22Rv1 (cell line): Measurements from ENCODE around the gene NINJ2.
"Not testable (repeated sequence)": the region's sequence is repeated elsewhere in the genome, so short reads cannot be mapped to it uniquely, and the experiment has no call there.

Experiments used
- H3K27ac ChIP-seq: fragments of 450-650 bp; 2 replicates; pipeline ENCODE4 v1.5.1; 2017
- ZFX ChIP-seq: fragments of 450-650 bp; IDR thresholded peaks from 2 replicates; pipeline ENCODE4 v1.6.1; 2017; ENCODE audit warnings: antibody characterized with exemption, borderline replicate concordance
- TF ChIP-seq, protein P1 (sequence below): fragments of 450-650 bp; IDR thresholded peaks from 2 replicates; pipeline ENCODE4 v1.5.1; 2017; ENCODE audit warnings: mild to moderate bottlenecking

NINJ2 gene

DNA sequence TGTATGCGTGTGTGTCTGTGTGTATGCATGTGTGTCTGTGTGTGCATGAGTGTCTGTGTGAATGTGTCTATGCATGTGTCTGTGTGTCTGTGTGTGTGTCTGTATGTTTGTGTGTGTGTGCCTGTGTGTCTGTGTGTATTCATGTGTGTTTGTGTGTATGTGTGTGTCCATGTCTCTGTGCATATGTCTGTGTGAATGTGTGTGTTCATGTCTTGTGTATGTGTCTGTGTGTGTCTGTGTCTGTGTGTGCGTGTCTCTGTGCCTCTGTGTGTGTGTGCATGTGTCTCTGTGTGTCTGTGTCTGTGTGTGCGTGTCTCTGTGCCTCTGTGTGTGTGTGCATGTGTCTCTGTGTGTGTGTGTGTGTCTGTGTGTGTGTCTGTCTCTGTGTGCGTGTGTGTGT is 82.4 kb downstream of the NINJ2 start:
- no peak for TF ChIP-seq ZFX
- TF ChIP-seq, protein P1, sequence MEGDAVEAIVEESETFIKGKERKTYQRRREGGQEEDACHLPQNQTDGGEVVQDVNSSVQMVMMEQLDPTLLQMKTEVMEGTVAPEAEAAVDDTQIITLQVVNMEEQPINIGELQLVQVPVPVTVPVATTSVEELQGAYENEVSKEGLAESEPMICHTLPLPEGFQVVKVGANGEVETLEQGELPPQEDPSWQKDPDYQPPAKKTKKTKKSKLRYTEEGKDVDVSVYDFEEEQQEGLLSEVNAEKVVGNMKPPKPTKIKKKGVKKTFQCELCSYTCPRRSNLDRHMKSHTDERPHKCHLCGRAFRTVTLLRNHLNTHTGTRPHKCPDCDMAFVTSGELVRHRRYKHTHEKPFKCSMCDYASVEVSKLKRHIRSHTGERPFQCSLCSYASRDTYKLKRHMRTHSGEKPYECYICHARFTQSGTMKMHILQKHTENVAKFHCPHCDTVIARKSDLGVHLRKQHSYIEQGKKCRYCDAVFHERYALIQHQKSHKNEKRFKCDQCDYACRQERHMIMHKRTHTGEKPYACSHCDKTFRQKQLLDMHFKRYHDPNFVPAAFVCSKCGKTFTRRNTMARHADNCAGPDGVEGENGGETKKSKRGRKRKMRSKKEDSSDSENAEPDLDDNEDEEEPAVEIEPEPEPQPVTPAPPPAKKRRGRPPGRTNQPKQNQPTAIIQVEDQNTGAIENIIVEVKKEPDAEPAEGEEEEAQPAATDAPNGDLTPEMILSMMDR: no peak
- H3K27ac ChIP-seq: no peak overlapping the region

DNA sequence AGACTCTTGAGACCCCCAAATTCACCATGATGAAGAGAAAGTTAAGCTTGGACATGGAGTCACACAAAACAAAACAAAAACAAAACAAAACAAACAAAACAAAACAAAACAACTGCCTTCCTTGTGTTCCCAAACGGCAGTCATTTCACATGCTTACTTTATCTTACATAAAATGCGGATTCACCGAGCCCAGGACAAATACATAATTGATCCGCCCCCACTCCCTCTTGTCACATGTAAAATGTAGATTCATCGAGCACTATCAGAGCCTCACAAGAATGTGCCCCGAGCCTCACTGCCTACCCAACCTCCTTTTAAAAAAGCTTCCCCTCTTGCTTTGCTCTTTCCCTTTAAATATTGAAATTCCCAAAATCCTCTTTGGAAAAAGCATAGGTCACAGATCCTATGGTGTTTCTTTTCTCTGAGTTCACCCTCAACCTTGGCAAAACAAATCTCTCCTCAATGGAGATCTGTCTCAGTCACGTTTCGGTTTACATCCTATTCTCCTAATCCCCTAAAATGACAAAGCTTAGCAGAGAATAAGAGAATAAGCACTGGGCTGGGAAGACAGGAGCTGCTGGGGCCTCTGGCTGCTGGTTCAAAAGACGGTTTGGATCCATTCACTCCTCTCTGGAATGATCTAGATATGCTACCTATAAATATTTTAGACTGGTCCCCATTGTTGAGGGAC is 83.7 kb downstream of the NINJ2 start:
- H3K27ac ChIP-seq: no peak overlapping the region
- TF ChIP-seq ZFX: no peak
- TF ChIP-seq, protein P1: no peak

DNA sequence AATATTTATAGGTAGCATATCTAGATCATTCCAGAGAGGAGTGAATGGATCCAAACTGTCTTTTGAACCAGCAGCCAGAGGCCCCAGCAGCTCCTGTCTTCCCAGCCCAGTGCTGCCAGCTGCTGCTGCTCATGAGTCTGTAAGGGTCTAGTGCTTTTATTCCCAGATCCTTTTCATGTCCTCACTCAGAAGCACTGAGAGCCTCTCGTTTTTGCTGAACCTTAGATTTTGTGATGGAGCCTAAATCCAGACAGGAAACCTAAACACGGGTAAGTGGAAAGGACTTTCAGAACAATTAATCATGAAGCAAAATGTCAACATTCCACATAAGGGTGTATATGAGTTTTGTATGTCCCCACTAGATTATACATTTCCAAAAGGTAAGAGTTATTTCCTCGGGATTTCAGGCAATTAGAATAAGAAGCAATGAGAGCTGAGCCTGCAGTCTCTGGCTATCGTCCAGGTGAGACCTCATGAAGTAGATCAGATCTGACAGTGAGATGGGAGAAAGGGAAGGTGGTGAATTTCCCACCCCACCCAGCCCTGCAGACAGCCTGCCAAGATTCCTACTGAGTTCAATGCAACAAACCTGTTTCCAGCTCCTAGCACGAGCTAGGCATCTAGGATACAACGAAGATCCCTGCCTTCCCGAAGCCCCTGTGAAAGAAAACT is 84.4 kb downstream of the NINJ2 start:
- TF ChIP-seq, protein P1: no peak
- TF ChIP-seq ZFX: no peak
- H3K27ac ChIP-seq: no peak overlapping the region

DNA sequence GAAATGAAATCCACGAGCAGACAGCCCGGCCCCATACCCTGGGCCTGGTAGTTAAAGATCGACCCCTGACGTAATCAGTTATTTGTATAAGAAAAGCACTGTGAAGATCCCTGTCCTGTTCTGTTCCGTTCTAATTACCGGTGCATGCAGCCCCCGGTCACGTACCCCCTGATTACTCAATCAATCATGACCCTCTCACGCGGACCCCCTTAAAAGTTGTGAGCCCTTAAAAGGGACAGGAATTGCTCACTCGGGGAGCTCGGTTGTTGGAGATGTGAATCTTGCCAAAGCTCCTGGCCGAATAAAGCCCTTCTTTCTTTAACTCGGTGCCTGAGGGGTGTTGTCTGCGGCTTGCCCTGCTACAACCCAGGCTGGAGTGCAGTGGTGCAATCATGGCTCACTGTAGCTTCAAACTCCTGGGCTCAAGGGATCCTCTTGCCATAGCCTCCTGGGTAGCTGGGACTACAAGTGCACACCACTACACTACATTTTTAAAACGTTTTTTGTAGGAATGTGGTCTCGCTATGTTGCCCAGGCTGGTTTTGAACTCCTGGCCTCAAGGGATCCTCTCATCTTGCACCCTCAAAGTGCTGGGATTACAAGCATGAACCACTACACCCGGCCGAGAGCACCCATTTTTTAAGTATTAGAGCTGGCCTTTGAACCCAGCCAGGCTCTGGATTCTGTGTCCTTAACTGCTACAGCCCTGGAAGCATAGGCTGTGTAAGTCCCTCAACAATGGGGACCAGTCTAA is 85.1 kb downstream of the NINJ2 start:
- not testable (repeated sequence) for H3K27ac ChIP-seq

DNA sequence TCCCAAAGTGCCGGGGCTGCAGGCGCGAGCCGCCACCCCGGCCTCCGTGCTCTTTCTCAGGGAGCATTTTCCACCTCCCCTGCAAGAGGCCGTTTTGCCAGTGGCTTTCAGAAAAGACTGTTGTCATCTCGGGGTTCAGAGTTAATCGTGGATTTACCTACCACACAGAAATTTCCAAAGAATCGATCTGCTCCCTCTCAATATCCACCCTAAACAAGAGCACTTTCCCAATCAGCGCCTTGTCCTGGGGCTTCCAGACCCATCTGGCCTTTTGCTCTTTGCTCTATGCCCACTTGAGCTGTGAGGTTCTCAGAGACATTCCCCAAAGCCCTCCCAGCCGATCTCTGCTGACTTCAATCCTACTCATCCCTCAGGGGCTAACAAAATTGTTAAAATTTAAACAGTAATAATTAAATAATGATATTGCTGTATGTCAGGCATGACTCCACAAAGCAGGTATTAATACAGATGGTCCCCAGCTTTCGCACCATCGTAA is 86.6 kb downstream of the NINJ2 start:
- TF ChIP-seq, protein P1: no peak
- no peak for TF ChIP-seq ZFX
- no peak overlapping the region for H3K27ac ChIP-seq

DNA sequence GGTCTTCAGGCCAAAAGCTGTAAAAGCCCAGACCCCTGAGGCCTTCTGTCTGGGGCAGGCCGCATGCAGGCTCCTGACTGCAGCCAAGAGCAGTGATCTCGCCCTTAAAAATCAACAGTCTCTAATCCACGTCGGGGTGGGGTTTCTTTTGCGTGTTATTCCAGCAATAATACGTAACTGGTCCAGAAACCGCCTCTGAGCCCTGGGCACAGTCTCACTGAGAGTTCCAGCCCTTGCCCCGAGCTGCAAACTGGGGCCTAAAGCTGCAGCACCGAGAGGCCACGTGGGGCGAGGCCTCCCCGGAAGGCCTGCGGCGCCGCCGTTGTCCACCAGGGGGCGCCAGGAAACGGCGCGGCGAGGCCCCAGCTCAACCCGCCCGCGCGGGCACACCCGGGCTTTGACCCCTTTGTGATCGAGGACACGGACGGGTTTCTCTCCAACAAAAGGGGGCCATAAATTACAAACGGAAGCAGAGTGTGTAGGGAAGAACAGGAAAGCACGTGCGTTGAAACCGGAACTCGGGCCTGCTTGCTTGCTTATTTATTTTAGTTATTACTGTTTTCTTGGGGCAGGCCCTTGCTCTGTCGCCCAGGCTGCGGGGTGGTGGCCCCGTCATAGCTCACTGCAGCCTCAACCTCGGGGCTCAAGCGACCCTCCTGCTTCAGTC is 87.2 kb downstream of the NINJ2 start:
- TF ChIP-seq, protein P1: peak; percentile 100
- TF ChIP-seq ZFX: no peak
- H3K27ac ChIP-seq: no peak overlapping the region

DNA sequence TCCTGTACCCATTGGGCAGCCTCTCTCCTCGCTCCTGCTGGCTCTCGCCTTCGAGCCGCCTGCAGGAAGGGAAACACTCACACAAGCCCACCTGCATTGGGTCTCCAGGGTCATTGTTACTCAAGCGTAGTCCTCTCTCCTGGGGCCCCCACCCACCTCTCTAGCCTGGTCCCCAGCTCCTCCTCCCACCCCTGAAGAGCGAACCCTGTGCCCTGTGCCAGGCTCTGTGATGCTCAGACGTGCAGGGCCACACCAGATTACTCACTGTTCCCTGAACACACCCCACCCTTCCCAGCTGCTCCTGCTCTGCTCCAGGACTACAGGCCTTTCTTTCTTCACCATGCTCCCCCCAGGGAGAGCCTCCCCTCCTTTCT is 88.1 kb downstream of the NINJ2 start:
- no peak overlapping the region for H3K27ac ChIP-seq
- TF ChIP-seq, protein P1: no peak
- TF ChIP-seq ZFX: no peak
